ENCODE data around the gene CD1D.
"Not testable (repeated sequence)": the region's sequence is repeated elsewhere in the genome, so short reads cannot be mapped to it uniquely, and the experiment has no call there.

CD1D gene

DNA sequence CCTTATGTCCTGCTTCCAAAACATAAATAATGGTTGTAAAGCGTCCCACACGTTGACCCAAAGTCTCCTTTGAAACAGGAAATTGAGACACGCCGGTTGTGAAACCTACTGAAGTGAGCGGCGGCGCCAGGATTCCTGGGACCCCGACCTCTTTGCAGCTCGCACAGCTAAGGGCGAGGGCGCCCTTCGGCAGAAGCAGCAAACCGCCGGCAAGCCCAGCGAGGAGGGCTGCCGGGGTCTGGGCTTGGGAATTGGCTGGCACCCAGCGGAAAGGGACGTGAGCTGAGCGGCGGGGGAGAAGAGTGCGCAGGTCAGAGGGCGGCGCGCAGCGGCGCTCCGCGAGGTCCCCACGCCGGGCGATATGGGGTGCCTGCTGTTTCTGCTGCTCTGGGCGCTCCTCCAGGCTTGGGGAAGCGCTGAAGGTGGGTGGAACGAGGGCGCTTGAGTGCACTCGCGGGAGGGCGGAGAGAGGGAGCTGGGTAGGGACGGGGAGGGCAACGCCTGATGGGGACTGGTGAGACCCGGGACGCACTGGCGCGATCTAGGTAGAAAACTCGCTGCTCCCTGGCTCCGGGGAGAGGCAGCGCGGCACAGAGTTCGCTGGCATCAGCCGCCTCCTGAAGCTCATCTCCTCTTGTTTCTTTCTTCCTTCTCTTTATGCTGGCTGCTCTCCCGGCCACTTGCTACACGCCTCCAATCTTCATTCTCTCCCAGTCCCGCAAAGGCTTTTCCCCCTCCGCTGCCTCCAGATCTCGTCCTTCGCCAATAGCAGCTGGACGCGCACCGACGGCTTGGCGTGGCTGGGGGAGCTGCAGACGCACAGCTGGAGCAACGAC is at the start of gene CD1D:
TSS of gene CD1D (plus strand) at position 155 of the 836 bp plus-strand sequence. CDS start at position 362, 207 bp downstream.
- DNase-seq (ENCODE audit: low read depth) = peak; percentile 4

DNA sequence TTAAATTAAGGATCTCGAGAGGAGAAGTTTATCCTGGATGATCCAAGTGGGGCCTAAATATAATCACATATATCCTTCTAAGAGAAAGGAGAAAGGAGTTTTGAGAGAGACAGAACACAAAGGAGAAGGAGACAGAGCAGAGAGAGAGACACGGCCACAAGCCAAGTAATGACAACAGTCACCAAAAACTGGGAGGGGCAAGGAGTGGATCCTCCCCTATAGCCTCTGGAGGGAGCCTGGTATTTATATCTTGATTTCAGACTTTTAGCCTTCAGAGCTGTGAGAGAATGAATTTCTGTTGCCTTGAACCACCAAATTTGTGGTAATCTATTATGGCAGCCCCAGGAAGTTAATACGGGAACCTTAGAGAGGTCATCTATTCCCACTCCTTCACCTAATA is 49.5 kb upstream of the CD1D start:
- no peak for DNase-seq (ENCODE audit: low read depth)

DNA sequence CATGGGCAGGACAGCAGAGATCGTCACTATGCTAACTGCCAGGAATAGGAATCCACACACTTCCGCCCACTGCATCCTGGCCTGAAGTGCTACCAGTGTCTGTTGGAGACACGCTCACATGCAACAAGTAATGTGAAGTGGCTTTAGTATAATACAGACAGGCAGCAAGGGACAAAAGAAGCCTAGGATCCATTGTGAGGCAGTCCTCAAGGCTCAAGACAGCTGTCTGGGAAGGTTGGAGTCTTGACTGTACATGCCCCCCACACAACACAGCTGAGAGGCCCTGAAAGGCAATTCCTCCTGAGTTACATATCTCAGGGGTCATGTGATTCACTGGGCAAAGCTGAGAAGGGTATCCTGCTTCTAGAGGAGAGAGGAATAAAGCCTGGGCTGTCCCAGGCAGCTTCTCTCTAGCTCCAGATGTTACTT is 39.9 kb upstream of the CD1D start:
- DNase-seq (ENCODE audit: low read depth) = no peak

DNA sequence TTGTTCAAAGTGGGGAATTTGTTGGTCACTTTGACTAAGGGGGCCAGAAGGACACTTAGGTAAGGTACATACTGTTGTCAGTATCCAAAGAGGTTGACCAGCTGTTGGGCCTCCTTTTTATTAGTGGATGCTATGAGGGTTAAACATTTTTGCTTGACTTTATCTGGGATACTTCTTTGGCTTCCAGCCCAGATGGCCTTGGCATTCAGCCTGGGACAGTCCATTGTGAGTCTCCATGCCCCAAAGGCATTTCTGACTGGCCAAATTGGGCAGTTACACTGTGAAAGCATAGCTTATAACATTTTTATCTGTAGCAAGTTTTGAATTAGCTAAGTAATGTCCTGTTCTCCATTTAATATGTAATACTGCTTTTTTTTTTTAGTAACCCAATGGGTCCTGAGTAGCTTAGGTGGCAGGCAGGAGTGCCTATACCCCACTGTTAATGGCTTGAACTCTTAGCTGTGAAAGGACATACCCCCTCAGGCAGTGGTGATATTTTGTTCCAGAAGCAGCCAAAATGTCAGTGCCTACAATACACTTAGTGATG is 35.4 kb upstream of the CD1D start:
- DNase-seq (ENCODE audit: low read depth) = peak; percentile 94

DNA sequence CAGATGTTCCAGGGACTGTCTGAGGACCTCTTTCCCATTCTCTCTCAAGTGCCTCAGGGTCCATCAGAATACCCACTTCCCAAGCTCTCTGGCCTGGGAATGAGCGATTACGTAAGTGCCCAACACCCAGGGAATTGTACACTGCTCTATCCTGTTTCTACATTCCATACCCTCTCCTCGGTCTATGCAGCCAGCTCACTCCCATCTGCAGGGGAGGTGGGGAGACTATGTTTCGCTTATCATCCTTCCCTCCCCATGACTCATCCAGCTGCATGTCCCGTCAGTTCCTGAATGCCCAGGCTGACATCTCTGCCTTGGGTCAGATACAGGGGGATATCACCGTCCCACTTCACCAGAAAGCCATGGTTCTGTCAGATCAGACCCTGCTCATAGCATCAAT is 34.5 kb upstream of the CD1D start:
- DNase-seq (ENCODE audit: low read depth) = peak; percentile 84

DNA sequence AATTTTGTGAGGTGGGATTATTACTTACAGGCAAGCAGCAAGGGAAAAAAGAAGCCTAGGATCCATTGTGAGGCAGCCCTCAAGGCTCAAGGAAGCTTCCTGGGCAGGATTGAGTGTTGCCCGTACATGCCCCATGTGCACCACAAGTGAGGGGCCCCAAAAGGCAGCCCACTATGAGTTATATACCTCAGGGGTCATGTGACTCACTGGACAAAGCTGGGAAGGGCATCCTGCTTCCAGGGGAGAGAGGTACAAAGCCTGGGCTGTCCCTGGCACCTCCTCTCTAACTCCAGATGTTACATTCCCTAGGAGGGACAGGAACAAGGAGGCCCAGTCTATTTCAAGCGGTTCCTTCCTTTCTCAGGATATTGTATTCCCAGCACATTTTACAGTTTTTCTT is 34.0 kb upstream of the CD1D start:
- DNase-seq (ENCODE audit: low read depth) = no peak

DNA sequence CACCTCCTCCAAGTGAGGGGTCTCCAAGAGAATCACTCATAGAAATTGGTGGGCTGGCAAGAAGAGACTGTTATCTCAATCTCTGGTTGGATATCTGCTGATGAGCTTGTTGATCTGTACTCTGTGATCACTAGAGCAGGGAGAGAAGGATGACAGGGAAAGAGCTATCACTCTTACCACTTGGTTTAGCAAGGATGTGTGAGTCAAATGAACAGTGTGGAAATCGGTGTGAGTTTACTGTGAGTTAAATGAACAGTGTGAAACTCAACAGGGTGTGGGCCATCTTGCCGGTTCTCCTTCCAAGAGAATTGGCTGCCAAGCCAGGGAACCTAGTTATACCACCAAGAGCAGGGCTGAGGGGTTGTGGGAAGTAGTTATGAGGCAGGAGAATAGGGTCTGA is 33.3 kb upstream of the CD1D start:
- no peak for DNase-seq (ENCODE audit: low read depth)

DNA sequence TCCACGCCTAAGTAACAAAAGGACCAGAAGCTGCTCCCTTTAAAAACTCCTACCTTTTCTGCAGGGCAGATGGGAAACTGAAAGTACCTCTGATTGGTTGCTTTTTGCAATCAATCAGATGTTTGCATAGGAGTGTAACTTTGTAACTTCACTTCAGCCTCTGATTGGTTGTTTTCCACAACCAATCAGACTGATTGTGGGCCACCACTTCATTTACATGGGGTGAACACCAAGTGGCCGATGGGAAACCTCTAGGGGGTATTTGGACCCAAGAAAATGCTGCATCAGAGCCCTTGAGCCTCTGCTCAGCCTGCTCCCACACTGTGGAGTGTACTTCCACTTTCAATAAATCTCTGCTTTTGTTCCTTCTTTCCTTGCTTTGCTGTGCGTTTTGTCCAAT is 32.8 kb upstream of the CD1D start:
- no peak for DNase-seq (ENCODE audit: low read depth)

DNA sequence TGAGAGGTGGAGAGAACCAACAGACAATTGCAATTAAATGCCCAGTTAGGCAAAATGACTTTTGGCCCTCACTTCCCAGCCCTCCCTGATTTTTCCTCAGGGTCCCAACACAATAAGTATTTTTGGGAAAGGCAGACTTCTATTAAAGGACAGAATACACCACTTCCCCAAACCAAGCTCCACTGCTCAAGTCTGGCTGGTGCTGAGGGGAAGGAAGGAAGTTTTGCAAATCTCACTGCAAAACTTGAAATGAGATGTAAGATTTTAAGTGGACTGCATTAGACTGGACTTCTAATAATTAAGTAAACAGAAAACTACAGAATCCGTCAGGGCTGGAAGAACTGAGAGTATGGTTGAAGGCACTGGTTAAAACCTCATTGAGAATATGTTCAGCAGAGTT is 32.2 kb upstream of the CD1D start:
- no peak for DNase-seq (ENCODE audit: low read depth)

DNA sequence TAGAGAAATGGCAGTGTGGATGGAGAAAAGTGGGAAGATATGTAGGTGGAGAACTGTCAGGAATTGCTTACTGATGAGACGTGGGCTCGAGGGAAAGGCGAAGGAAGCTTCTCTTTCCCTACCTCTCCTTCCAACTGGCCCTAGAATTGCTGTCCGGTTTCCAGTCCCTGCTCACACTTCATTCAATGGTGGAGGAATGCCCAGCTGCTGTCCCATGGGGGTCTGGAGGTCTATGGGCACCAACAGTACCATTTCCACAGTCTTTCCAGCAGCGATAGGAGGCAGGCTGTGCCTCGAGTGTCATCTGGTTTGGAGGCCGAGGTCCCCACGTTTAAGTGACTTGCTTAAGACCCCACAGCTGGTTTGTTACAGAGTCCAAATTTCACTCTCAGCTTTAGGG is 31.5 kb upstream of the CD1D start:
- DNase-seq (ENCODE audit: low read depth) = no peak

DNA sequence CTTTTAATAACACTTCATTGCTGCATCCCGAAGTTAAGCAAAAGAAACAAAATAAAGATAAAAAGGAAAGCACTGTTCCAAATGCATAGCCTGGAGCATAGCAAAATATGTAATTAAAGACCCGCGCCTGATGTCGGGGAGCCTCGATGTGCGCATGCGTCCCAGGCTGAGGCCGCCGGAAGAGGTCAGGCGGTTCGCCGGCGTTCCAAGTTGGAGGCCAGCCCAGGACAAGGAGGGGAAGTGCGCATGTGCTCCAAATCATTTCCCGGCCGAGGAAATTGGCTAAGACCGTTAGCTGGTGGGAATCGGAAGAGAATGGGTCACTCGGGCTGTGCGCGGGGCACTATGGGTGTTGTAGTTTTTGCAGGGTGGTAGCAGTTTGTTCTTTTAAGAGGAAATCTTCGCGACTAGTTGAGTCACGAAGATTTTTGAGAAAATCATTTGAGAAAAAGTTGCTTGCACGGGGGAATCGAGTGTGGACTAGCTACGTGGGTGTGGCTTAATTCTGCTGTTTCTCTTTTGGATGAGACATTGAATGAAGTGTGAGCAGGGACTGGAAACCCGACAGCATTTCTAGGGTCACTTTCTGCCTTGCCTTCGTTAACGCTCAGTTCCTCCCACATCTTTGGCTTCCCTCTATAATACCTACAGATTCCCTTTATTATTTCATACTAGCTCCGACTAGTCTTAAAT is 31.0 kb upstream of the CD1D start:
- DNase-seq (ENCODE audit: low read depth) = peak; percentile 98

DNA sequence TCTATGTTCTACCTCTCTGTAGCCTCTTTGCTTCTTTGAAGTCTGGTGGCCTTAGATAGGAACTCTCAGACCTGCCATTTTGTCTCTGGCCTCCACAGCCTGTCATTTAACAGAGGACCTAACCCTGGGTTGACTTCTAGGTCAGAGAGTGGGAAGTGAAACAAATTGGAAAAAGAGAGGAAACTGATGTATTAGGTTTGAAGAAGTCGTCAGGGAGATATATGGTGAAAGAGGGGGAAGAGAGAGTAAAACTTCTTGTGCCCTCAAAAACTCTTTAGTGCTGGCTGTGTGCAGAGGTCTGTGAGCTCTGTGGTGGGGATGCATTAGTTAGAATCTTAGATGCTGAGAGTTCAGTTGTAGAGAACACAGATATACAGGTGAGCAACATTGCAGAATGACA is 30.2 kb upstream of the CD1D start:
- DNase-seq (ENCODE audit: low read depth) = no peak

DNA sequence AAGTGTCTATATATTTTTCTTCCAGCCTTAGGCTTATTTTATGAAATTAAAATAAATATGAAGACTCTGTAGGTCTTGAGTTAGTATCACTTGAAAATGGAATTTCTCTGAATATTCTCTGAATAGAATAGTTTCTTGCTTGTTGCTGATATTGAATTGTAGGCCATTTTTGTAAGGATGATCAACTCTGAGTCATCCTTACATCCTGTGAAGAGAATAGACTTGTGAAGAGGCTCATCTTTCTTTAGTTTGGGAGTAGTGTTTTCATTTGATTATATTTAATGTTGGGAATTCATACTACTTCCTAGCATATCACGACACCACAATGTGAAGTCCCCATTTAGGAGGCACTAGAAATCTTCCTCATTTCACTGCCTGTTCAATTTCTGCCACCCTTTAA is 27.5 kb upstream of the CD1D start:
- no peak for DNase-seq (ENCODE audit: low read depth)

DNA sequence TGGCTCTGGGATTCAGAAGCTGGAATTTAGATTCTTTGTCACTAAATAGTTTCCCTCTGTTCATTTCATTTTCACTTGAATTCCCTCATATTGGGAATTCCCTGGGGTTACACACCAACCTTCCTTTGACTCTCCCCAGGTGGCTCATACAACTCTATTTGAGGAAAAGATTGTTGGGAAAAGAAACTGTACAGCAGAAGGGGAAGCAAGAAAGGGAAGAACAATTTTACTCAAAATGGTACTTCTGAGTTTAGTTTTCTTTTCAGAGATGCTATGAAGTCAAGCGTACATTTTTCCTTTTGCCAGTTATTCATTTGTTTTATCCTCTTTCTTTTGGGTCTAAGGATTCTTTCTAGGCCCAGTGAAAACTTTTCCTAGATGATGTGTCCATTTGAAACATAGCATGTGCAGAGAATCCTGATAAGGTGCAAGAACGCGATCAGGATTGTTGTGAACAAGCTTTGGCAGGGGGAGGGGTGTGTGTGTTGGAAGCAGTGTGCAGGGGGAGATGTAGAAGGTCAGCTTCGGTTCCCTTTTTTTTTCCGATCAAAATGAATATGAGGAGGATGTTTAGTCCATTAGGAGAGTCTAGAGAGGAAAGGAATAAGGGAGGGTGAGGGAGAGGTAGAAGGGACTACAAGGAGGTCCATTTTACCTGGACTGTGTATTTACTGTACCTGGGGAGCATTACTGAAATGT is 26.8 kb upstream of the CD1D start:
- DNase-seq (ENCODE audit: low read depth) = no peak

DNA sequence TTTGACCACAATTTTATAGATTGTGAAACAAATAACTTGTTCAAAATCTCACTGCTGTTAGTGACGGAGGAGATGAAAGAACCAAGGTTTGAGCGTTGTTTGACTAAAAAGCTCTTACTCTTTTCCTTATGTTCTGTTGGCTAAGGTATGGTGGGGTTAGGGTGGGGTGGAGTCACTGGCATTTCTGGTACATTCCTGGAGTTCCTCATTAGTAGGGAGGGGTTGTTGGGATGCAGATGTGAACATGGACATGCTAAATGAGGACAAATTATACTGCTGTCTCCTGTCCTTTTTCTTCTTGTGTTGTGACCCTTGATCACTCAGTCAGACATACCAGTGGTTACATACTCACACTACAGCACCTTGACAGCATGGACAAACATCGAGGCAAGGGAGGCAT is 26.2 kb upstream of the CD1D start:
- DNase-seq (ENCODE audit: low read depth) = no peak

DNA sequence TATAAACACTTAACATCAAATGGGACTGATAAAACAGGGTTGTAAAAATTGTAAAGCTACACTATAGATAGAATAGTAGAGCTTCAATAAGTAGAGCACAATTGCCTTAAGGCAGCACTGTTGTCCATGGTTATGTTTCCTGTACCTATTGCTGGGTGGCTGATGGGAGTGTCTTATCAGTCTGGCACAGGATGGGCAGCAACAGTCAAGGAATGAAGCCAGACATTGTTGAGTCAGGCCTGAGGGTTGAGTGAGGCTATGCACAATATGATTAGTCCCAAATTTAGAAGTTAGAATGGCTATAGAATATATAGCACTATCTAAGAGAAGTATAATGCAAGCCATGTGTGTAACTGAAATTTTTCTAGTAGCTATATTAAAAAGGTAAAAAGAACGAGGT is 25.0 kb upstream of the CD1D start:
- no peak for DNase-seq (ENCODE audit: low read depth)

DNA sequence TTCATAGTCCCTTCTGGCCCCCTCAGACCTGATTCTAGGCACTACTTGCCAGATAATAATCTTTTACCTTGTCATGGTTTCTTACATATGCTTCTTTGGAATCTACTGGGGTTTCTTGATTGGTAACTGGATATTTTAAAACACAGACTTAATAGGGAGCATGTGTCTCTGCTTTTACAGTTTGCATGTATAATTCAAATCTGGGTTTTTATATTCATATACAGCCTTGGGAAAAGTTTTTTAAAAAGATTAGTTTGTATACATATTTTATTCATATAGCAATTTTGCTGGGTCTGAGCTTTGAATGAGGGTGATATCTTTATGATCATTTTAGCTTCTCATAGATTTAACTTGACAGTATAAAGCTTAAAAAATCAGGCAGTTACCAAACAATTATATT is 21.1 kb upstream of the CD1D start:
- DNase-seq (ENCODE audit: low read depth) = no peak

DNA sequence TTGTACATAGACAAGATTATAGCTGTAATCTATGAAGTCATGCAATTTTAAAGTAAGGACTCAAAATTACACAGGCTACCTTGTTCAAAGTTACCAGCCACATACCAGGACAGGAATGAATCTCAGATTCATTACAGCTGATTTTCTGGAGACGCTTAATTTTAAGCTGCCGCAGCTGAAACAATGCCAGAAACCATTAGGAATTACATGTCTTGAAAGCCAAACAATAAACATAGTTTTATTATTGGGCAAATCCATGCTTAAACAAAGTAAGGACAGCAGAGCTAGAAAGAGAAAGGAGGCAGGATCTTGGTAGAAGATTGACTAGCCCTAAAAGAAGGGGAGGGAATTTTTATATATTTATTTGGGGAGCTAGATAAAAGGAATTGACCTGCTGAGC is 19.2 kb upstream of the CD1D start:
- no peak for DNase-seq (ENCODE audit: low read depth)

DNA sequence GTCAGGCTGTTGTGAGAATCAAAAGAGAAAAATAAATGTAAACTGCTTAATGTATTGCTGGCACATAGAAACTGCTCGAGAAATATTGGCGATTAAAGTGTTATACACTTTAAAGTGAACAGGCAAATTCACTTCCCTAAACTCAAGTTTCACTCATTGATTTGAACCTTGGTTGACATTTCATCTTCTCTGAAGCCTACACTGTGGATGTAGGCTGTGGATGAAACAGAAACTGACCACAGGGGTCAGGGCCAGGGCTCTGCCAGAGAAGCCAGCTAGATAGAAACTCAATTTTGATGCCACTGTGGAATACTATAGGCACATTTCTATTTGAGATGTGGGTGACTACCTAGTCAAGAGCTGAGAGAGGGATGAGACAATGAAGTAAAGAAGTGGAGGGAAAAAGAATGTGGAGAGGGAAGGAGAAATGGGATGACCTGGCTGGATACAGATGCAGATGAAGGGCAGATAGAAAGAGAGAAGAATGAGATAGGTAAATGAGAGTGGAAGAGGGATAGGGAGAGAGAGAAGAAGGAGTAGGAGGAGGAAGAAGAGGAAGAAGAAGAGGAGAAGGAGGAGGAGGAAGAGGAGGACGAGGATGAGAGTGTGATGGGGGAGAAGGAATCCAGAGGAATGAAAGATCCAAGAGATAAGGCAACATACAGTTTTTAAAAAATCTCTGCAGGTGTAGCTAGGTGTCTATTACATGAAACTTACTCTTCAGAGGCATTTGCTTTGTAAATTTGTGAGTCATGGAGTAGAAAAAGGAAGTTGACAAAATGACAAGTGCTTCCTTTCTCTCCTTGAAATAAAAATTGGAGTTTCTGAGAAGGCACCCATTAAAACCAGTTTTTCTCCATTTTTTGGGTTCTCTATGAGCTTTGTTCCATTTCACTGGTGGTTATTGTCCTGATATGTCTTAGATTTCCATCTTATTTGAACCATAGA is 17.4 kb upstream of the CD1D start:
- no peak for DNase-seq (ENCODE audit: low read depth)

DNA sequence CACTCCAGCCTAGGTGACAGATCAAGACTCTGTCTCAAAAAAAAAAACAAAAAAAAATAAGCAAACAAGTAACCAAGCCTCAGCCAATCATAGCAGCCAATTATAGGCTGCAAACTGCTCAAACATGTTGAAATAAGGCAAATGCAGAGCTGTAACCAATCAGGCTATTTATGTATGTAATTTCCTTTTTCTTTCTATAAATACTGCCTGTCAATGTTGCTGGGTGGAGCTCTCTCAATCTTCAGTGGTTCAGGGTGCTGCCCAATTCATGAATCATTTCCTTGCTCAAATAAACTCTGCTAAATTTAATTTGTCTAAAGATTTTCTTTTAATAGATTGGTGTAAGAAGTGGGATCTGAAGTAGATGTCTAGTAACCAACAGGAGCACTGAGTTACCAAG is 11.6 kb upstream of the CD1D start:
- DNase-seq (ENCODE audit: low read depth) = no peak

DNA sequence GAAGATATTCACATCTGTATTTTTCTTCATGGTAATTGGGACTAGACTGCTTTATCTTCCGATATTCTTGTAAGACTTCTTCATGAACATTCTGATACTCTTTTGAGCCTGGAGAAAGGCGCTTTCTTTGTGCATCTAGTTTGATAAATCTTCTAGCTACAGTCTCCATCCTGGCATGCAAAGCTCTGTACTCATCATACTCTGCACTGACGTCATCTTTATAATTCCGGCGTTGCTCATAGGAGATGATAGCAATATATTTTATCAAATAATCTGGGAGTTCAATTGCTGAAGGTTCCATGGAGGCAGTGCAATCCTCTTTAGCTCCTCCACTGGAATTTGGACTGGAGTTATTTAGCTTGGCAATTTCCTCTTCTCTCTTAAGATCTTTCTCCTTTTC is 4.8 kb upstream of the CD1D start:
- not testable (repeated sequence) for DNase-seq (ENCODE audit: low read depth)

DNA sequence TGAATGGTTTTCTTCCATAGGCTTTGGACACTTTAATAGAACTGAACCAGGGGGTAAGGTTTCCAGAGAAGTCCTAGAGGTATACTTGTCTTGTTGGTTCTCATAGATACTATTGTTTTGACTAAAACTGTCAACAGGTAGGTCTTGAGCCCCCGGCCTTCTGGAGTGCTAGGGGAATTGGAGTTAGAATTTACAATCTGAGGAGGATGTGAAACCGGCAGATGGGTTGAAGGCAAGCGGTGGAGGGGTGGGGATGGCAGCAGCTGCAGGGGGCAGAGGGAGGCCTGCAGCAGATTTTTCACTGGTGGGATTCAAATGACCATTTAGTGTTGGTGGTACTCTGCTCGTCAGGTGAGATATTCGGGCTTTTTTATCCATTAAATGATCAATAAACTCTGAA is 4.3 kb upstream of the CD1D start:
- no peak for DNase-seq (ENCODE audit: low read depth)

Measured in EH (cell line).